Measurements from ENCODE around the gene SUGP2.

DNA sequence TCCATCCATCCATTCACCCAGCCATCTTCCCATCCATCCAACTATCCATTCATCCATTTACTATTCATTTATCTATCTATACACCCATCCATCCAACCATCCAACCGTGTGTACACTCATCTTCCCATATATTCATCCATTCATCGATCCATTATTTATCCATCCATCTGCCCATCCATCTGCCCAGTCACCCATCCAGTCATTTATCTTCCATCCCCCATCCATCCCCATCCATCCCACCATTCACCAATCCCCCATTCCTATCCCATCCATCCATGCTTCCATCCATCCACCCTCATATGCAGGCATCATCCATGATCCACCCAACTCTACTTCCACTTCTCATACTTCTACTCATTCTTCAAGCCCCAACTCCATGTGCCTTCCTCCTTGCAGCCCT, 78.3 kb downstream of the SUGP2 start:
- TF ChIP-seq, protein P1, sequence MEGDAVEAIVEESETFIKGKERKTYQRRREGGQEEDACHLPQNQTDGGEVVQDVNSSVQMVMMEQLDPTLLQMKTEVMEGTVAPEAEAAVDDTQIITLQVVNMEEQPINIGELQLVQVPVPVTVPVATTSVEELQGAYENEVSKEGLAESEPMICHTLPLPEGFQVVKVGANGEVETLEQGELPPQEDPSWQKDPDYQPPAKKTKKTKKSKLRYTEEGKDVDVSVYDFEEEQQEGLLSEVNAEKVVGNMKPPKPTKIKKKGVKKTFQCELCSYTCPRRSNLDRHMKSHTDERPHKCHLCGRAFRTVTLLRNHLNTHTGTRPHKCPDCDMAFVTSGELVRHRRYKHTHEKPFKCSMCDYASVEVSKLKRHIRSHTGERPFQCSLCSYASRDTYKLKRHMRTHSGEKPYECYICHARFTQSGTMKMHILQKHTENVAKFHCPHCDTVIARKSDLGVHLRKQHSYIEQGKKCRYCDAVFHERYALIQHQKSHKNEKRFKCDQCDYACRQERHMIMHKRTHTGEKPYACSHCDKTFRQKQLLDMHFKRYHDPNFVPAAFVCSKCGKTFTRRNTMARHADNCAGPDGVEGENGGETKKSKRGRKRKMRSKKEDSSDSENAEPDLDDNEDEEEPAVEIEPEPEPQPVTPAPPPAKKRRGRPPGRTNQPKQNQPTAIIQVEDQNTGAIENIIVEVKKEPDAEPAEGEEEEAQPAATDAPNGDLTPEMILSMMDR (IDR thresholded peaks at IDR 0.05) = no peak
- no peak for TF ChIP-seq EZH2phosphoT487 (IDR thresholded peaks at IDR 0.05)
